Activated T-helper 2 cell treated with anti-CD3 and anti-CD28 coated beads, Interferon-gamma antibody, Interleukin-2, Interleukin-4, amounts not matched to agents 10 μg/mL and 5 μg/mL and 100 μg/mL, durations not matched to agents 14 hours and 24 hours and 36 hours (primary cell): Measurements from ENCODE around the gene PFKFB1. TPM values are rescaled to one million over a fixed set of nuclear protein-coding genes. Genes with fewer than 3 reads are reported as not detected.

ENCODE experiments used
- DNase-seq: peaks from one replicate; pipeline ENCODE4 v3.0.0; 2021; ENCODE audit warnings: low spot score
- H3K27ac Mint-ChIP-seq: one replicate; pipeline ENCODE4 v1.8.0; 2021; ENCODE audit warnings: mixed read lengths
- H3K27me3 Mint-ChIP-seq: one replicate; pipeline ENCODE4 v1.8.0; 2021; ENCODE audit warnings: low read depth, mixed read lengths
- H3K36me3 Mint-ChIP-seq: one replicate; pipeline ENCODE4 v1.8.0; 2021; ENCODE audit warnings: low read depth, mixed read lengths
- H3K4me1 Mint-ChIP-seq: one replicate; pipeline ENCODE4 v1.8.0; 2021; ENCODE audit warnings: low read depth, mixed read lengths
- H3K4me3 Mint-ChIP-seq: one replicate; pipeline ENCODE4 v1.8.0; 2021; ENCODE audit warnings: low read depth, mild to moderate bottlenecking, moderate library complexity, mixed read lengths
- H3K9me3 Mint-ChIP-seq: one replicate; pipeline ENCODE4 v1.8.0; 2021; ENCODE audit warnings: mixed read lengths
- intact Hi-C: fragments of 100-400 bp; cut with micrococcal nuclease; formaldehyde crosslinking; loops from one replicate; pipeline ENCODE4 v1.15.1; 2023
- total RNA-seq: library from RNA; stranded (reverse); gene quantifications from 2 replicates; pipeline ENCODE4 v1.2.3, GENCODE V29; 2022

Gene PFKFB1
- total RNA-seq, 1 donor from 2014 or later = 0.50 TPM

GRCh38 chrX:54978448-54978847, 15.5 kb downstream of the PFKFB1 start:
- H3K4me1 Mint-ChIP-seq = no peaks in the 10 kb centered on the region
- H3K36me3 Mint-ChIP-seq = no peaks in the 10 kb centered on the region
- intact Hi-C loops = no loop called here

GRCh38 chrX:54977387-54977786, 16.6 kb downstream of the PFKFB1 start:
- DNase-seq = no peak
- no peak overlapping the region for H3K27ac Mint-ChIP-seq
- no peaks in the 10 kb centered on the region for H3K36me3 Mint-ChIP-seq
- no peaks in the 10 kb centered on the region for H3K4me1 Mint-ChIP-seq
- H3K9me3 Mint-ChIP-seq = no peaks in the 10 kb centered on the region
- H3K4me3 Mint-ChIP-seq = no peak overlapping the region
- intact Hi-C loops = no loop called here
- H3K27me3 Mint-ChIP-seq = no peaks in the 10 kb centered on the region

More at GRCh38 chrX:54978448-54978847, 15.5 kb downstream of the PFKFB1 start:
- Mint-ChIP-seq H3K4me3 (no peak overlapping the region), H3K9me3 (no peaks in the 10 kb centered on the region), H3K27ac (no peak overlapping the region), H3K27me3 (no peaks in the 10 kb centered on the region)
- DNase-seq = no peak

- DNase-seq = no peak
- intact Hi-C loops = no loop called here
- H3K4me1 Mint-ChIP-seq = peaks cover 5% of the 10 kb centered on the region
- no peak overlapping the region for H3K4me3 Mint-ChIP-seq
- no peaks in the 10 kb centered on the region for H3K36me3 Mint-ChIP-seq
- H3K9me3 Mint-ChIP-seq = no peaks in the 10 kb centered on the region
- H3K27me3 Mint-ChIP-seq = peaks cover 4% of the 10 kb centered on the region
- no peak overlapping the region for H3K27ac Mint-ChIP-seq
These were observed 29.1 kb downstream of the PFKFB1 start for GRCh38 chrX:54964766-54965497.

- peaks cover 4% of the 10 kb centered on the region for H3K27me3 Mint-ChIP-seq
- intact Hi-C loops = no loop called here
- no peak overlapping the region for H3K4me3 Mint-ChIP-seq
- H3K9me3 Mint-ChIP-seq = no peaks in the 10 kb centered on the region
- no peaks in the 10 kb centered on the region for H3K36me3 Mint-ChIP-seq
- no peak overlapping the region for H3K27ac Mint-ChIP-seq
- no peak for DNase-seq
- H3K4me1 Mint-ChIP-seq = peaks cover 5% of the 10 kb centered on the region
These were observed 32.2 kb downstream of the PFKFB1 start for GRCh38 chrX:54961750-54962149.

GRCh38 chrX:54950730-54951375, 43.1 kb downstream of the PFKFB1 start:
- H3K4me3 Mint-ChIP-seq = no peak overlapping the region
- no peaks in the 10 kb centered on the region for H3K27me3 Mint-ChIP-seq
- H3K4me1 Mint-ChIP-seq = no peaks in the 10 kb centered on the region
- intact Hi-C loops = no loop called here
- H3K9me3 Mint-ChIP-seq = no peaks in the 10 kb centered on the region
- no peaks in the 10 kb centered on the region for H3K36me3 Mint-ChIP-seq
- DNase-seq = no peak
- no peak overlapping the region for H3K27ac Mint-ChIP-seq

- DNase-seq = no peak
- no peaks in the 10 kb centered on the region for H3K9me3 Mint-ChIP-seq
- intact Hi-C loops = no loop called here
- H3K4me1 Mint-ChIP-seq = no peaks in the 10 kb centered on the region
- no peaks in the 10 kb centered on the region for H3K36me3 Mint-ChIP-seq
- H3K4me3 Mint-ChIP-seq = no peak overlapping the region
- no peak overlapping the region for H3K27ac Mint-ChIP-seq
- no peaks in the 10 kb centered on the region for H3K27me3 Mint-ChIP-seq
These were observed 48.8 kb downstream of the PFKFB1 start for GRCh38 chrX:54945224-54945623.

GRCh38 chrX:54944816-54945215, 49.2 kb downstream of the PFKFB1 start:
- no peaks in the 10 kb centered on the region for H3K27me3 Mint-ChIP-seq
- H3K9me3 Mint-ChIP-seq = no peaks in the 10 kb centered on the region
- H3K4me1 Mint-ChIP-seq = no peaks in the 10 kb centered on the region
- DNase-seq = no peak
- intact Hi-C loops = no loop called here
- no peaks in the 10 kb centered on the region for H3K36me3 Mint-ChIP-seq
- no peak overlapping the region for H3K4me3 Mint-ChIP-seq
- H3K27ac Mint-ChIP-seq = no peak overlapping the region

- H3K4me1 Mint-ChIP-seq = no peaks in the 10 kb centered on the region
- intact Hi-C loops = no loop called here
- no peak for DNase-seq
- H3K27me3 Mint-ChIP-seq = no peaks in the 10 kb centered on the region
- H3K27ac Mint-ChIP-seq = no peak overlapping the region
- no peaks in the 10 kb centered on the region for H3K9me3 Mint-ChIP-seq
- H3K4me3 Mint-ChIP-seq = no peak overlapping the region
- H3K36me3 Mint-ChIP-seq = no peaks in the 10 kb centered on the region
These were observed 56.6 kb downstream of the PFKFB1 start for GRCh38 chrX:54937416-54937815.

- Mint-ChIP-seq H3K36me3 (no peaks in the 10 kb centered on the region), H3K27ac (no peak overlapping the region), H3K27me3 (no peaks in the 10 kb centered on the region), H3K9me3 (no peaks in the 10 kb centered on the region), H3K4me1 (no peaks in the 10 kb centered on the region), H3K4me3 (no peak overlapping the region)
- no peak for DNase-seq
- intact Hi-C loops = no loop called here
These were observed 58.7 kb downstream of the PFKFB1 start for GRCh38 chrX:54935306-54935705.

GRCh38 chrX:54934890-54935289, 59.1 kb downstream of the PFKFB1 start:
- DNase-seq = no peak
- Mint-ChIP-seq H3K36me3 (no peaks in the 10 kb centered on the region), H3K4me3 (no peak overlapping the region), H3K9me3 (no peaks in the 10 kb centered on the region), H3K27me3 (no peaks in the 10 kb centered on the region), H3K4me1 (no peaks in the 10 kb centered on the region), H3K27ac (no peak overlapping the region)
- intact Hi-C loops = no loop called here

- Mint-ChIP-seq H3K27ac (no peak overlapping the region), H3K4me3 (no peak overlapping the region), H3K9me3 (no peaks in the 10 kb centered on the region), H3K4me1 (no peaks in the 10 kb centered on the region), H3K27me3 (no peaks in the 10 kb centered on the region), H3K36me3 (no peaks in the 10 kb centered on the region)
- intact Hi-C loops = no loop called here
- no peak for DNase-seq
These were observed 59.9 kb downstream of the PFKFB1 start for GRCh38 chrX:54934058-54934457.

GRCh38 chrX:54933150-54933826, 60.7 kb downstream of the PFKFB1 start:
- intact Hi-C loops = no loop called here

GRCh38 chrX:54931107-54931506, 62.9 kb downstream of the PFKFB1 start:
- Mint-ChIP-seq H3K27me3 (no peaks in the 10 kb centered on the region), H3K36me3 (no peaks in the 10 kb centered on the region), H3K9me3 (no peaks in the 10 kb centered on the region), H3K4me1 (no peaks in the 10 kb centered on the region), H3K27ac (no peak overlapping the region), H3K4me3 (no peak overlapping the region)
- DNase-seq = no peak
- intact Hi-C loops = no loop called here

More at GRCh38 chrX:54933150-54933826, 60.7 kb downstream of the PFKFB1 start:
- H3K4me3 Mint-ChIP-seq = no peak overlapping the region
- H3K36me3 Mint-ChIP-seq = no peaks in the 10 kb centered on the region
- DNase-seq = no peak
- no peak overlapping the region for H3K27ac Mint-ChIP-seq
- H3K27me3 Mint-ChIP-seq = no peaks in the 10 kb centered on the region
- no peaks in the 10 kb centered on the region for H3K9me3 Mint-ChIP-seq
- no peaks in the 10 kb centered on the region for H3K4me1 Mint-ChIP-seq
